GM12878 (cell line): ENCODE data around the gene TSEN34. TPM values are rescaled to one million over a fixed set of nuclear protein-coding genes. Genes with fewer than 3 reads are reported as not detected.
"Not testable (repeated sequence)": the region's sequence is repeated elsewhere in the genome, so short reads cannot be mapped to it uniquely, and the experiment has no call there.

ENCODE experiments used
- ATAC-seq: fragments of 200-7000 bp; cut with Tn5 transposase; 3 replicates; pipeline ENCODE4 v1.9.1; 2020; ENCODE audit warnings: mild to moderate bottlenecking, moderate library complexity
- BruUV-seq: library from RNA; stranded (reverse); fragments of 400-500 nt; replicated peaks from 2 replicates; lab custom pipeline; 2021; lab: Mats Ljungman, UMichigan
- CTCF ChIA-PET: fragments of 300-600 bp; sonication (Branson Sonifier 250); formaldehyde crosslinking; extraction: SDS; loops from one replicate; lab custom pipeline; 2021; ENCODE audit warnings: inconsistent platforms; lab: Yijun Ruan, JAX
- POLR2A ChIA-PET: fragments of 350-600 bp; formaldehyde crosslinking; extraction: SDS; loops from one replicate; lab custom pipeline; 2021; ENCODE audit warnings: inconsistent platforms; lab: Charles Lee
- RAD21 ChIA-PET: fragments of 300-600 bp; sonication (Branson Sonifier 250); formaldehyde crosslinking; loops from one replicate; lab custom pipeline; 2023; ENCODE audit warnings: antibody characterized with exemption; ENCODE audit not compliant: unreplicated experiment; lab: Charles Lee
- SMC1A ChIA-PET: fragments of 300-600 bp; sonication (Branson Sonifier 250); formaldehyde crosslinking; loops from one replicate; lab custom pipeline; 2023; ENCODE audit not compliant: unreplicated experiment, uncharacterized antibody; lab: Charles Lee
- DNase-seq: peaks from one replicate; pipeline ENCODE4 v3.0.0-alpha.2; 2011; ENCODE audit warnings: low read depth, low spot score
- FAIRE-seq: peaks from 3 replicates; lab custom pipeline; 2011; peaks lifted over from hg19 to GRCh38; lab: Jason Lieb, UNC
- H2AFZ ChIP-seq: 2 replicates; pipeline ENCODE4 v1.6.0; 2011; ENCODE audit warnings: low read depth, low read length, control low read depth; ENCODE audit not compliant: control insufficient read depth
- H3K27ac ChIP-seq: 2 replicates; pipeline ENCODE4 v1.5.1; 2011; ENCODE audit warnings: control low read depth; ENCODE audit not compliant: control insufficient read depth, insufficient read depth
- H3K27me3 ChIP-seq, 2 experiments: replicated peaks in 1 of 2; 2 replicates each; pipeline versions ENCODE4 v1.6.0 to v1.6.1; 2011; ENCODE audit warnings: low read length in 1 of 2; ENCODE audit not compliant: control insufficient read depth in 2 of 2, insufficient read depth in 2 of 2
- H3K36me3 ChIP-seq, 2 experiments: 2 replicates each; pipeline ENCODE4 v1.5.1; 2011; ENCODE audit warnings: low read length in 1 of 2; ENCODE audit not compliant: control insufficient read depth in 2 of 2, insufficient read depth in 2 of 2
- H3K4me1 ChIP-seq: 2 replicates; pipeline ENCODE4 v1.6.1; 2011; ENCODE audit warnings: mild to moderate bottlenecking, low read length, moderate library complexity, mixed read lengths; ENCODE audit not compliant: control insufficient read depth, insufficient read depth
- H3K4me2 ChIP-seq: 2 replicates; pipeline ENCODE4 v1.6.0; 2011; ENCODE audit warnings: control low read depth; ENCODE audit not compliant: control insufficient read depth, insufficient read depth
- H3K4me3 ChIP-seq: fragments of 200-600 bp; sonication (generic); 2 replicates; pipeline ENCODE4 v1.5.1; 2016
- H3K79me2 ChIP-seq: 2 replicates; pipeline ENCODE4 v1.6.0; 2011; ENCODE audit warnings: low read length; ENCODE audit not compliant: control insufficient read depth, insufficient read depth
- H3K9ac ChIP-seq: 2 replicates; pipeline ENCODE4 v1.8.0; 2011; ENCODE audit warnings: low read length, control low read depth, mixed read lengths; ENCODE audit not compliant: control insufficient read depth, insufficient read depth
- H3K9me3 ChIP-seq: replicated peaks from 3 replicates; pipeline ENCODE4 v1.5.1; 2011; ENCODE audit warnings: mild to moderate bottlenecking, low read length; ENCODE audit not compliant: control insufficient read depth, insufficient read depth
- H4K20me1 ChIP-seq: 2 replicates; pipeline ENCODE4 v1.6.0; 2011; ENCODE audit not compliant: control insufficient read depth, insufficient read depth
- CTCF ChIP-seq, 3 experiments: IDR thresholded peaks in 2 of 3; conservative IDR thresholded peaks in 1 of 3; 2 replicates each; pipeline ENCODE4 v1.5.1; 2011; ENCODE audit warnings: low read depth in 3 of 3, low read length in 3 of 3, mild to moderate bottlenecking in 3 of 3, control low read depth in 2 of 3, moderate library complexity in 2 of 3, inconsistent platforms in 1 of 3, mixed read lengths in 1 of 3; ENCODE audit not compliant: control insufficient read depth in 2 of 3, insufficient read depth in 1 of 3; ENCODE audit errors: extremely low read depth in 1 of 3
- ESRRA ChIP-seq: IDR thresholded peaks from 2 replicates; pipeline ENCODE4 v1.6.1; 2012; ENCODE audit warnings: mild to moderate bottlenecking, low read length, improper control_type of control experiment
- HCFC1 ChIP-seq: fragments of 150-350 bp; IDR thresholded peaks from 2 replicates; pipeline ENCODE4 v1.6.1; 2014; ENCODE audit warnings: low read length
- IKZF1 ChIP-seq: fragments of 450-650 bp; conservative IDR thresholded peaks from 2 replicates; pipeline ENCODE4 v1.6.1; 2017; ENCODE audit warnings: antibody characterized with exemption, mild to moderate bottlenecking
- MEF2B ChIP-seq: fragments of 450-650 bp; IDR thresholded peaks from 2 replicates; pipeline ENCODE4 v1.6.1; 2018; ENCODE audit warnings: mild to moderate bottlenecking, moderate library complexity; ENCODE audit not compliant: partially characterized antibody, poor library complexity, severe bottlenecking
- NFXL1 ChIP-seq: fragments of 450-650 bp; IDR thresholded peaks from 2 replicates; pipeline ENCODE4 v1.6.1; 2017; ENCODE audit warnings: antibody characterized with exemption, mild to moderate bottlenecking, borderline replicate concordance
- NKRF ChIP-seq: fragments of 450-650 bp; conservative IDR thresholded peaks from 2 replicates; pipeline ENCODE4 v1.6.1; 2017; ENCODE audit warnings: mild to moderate bottlenecking, moderate library complexity
- ZNF217 ChIP-seq: fragments of 450-650 bp; IDR thresholded peaks from 2 replicates; pipeline ENCODE4 v1.6.1; 2017; ENCODE audit warnings: antibody characterized with exemption, mild to moderate bottlenecking
- WGBS: methylation state at CpG from one replicate; pipeline ENCODE4 v1.1.6; 2016; ENCODE audit warnings: low lambda C conversion rate; ENCODE audit not compliant: insufficient replicate concordance, insufficient coverage; ENCODE audit errors: missing lambda C conversion rate; 5-methylcytosine and 5-hydroxymethylcytosine counted together
- in situ Hi-C: fragments of 300-500 bp; cut with MboI; formaldehyde crosslinking; loops from 9 replicates; pipeline ENCODE4 v1.14.3; 2018; ENCODE audit warnings: mixed read lengths
- intact Hi-C: fragments of 100-400 bp; cut with micrococcal nuclease; formaldehyde crosslinking; loops from one replicate; pipeline ENCODE4 v1.14.2; 2022; ENCODE audit not compliant: unreplicated experiment
- polyA plus RNA-seq, 11 experiments: library from polyadenylated mRNA; depleted of rRNA in 4 of 11; unstranded in 6 of 11; stranded (reverse) in 5 of 11; fragments of >200 nt; fragmentation: Nextera tagmentation in 4 of 11; fragmentation: Illumina TruSeq in 1 of 11; extraction: Ambion mirVana in 4 of 11; extraction: Trizol in 1 of 11; gene quantifications; 1 replicate in 1 of 11; 2 replicates in 10 of 11; pipeline versions ENCODE4 v1.2.1 to v1.2.3, GENCODE V29; 2011 to 2016; ENCODE audit warnings: inconsistent platforms in 2 of 11, missing spikeins in 2 of 11, low read depth in 1 of 11
- total RNA-seq, 4 experiments: library from RNA; depleted of rRNA in 3 of 4; stranded (reverse); fragments of >200 nt in 3 of 4; fragmentation: Illumina TruSeq in 1 of 4; extraction: Trizol in 1 of 4; gene quantifications; 2 replicates each; pipeline versions ENCODE4 v1.2.1 to v1.2.3, GENCODE V29; 2013 to 2021

TSEN34 gene
- total and polyA plus RNA-seq, 10 of the 15 experiments (the other 5 are each of a cell fraction or from before 2014, with no cell fraction given) = 1.0 to 35.9 (median 16.8) TPM

- H3K9ac ChIP-seq, intact Hi-C loops, H3K36me3 ChIP-seq, H3K4me2 ChIP-seq, RAD21 ChIA-PET, H3K27me3 ChIP-seq, H3K4me3 ChIP-seq, H4K20me1 ChIP-seq, DNase-seq, BruUV-seq, H2AFZ ChIP-seq, FAIRE-seq, H3K27ac ChIP-seq, H3K9me3 ChIP-seq, in situ Hi-C loops, ATAC-seq, H3K79me2 ChIP-seq, H3K4me1 ChIP-seq: not testable (repeated sequence)
- ChIA-PET POLR2A (interaction anchor here (0.5 kb wide), 1 partner anchor 1499 kb away, joined by 3 read pairs; no protein-coding TSS in a partner anchor), CTCF (interaction anchor here (2.6 kb wide), 1 partner anchor 61 kb away, joined by 9 read pairs; no protein-coding TSS in a partner anchor), SMC1A (interaction anchor here (0.7 kb wide), 1 partner anchor 150 kb away, joined by 4 read pairs; no protein-coding TSS in a partner anchor)
- WGBS = 41% methylated on average over 15 of the region's 23 CpGs
Measured at GRCh38 chr19:54171736-54172431, 19.2 kb upstream of the TSEN34 start.

- FAIRE-seq (no peak), DNase-seq (no peak), ATAC-seq (peak; percentile 40; the same call in 2 of the 3 replicates)
- Histone ChIP-seq H3K27me3 (no peaks in the 10 kb centered on the region), H3K4me2 (no peak within 1 kb of the TSS), H3K9ac (no peak within 1 kb of the TSS), H3K36me3 (no peaks in the 10 kb centered on the region), H4K20me1 (no peaks in the 10 kb centered on the region), H3K4me1 (no peaks in the 10 kb centered on the region), H3K27ac (no peak within 1 kb of the TSS), H3K4me3 (no peak within 1 kb of the TSS), H3K9me3 (no peaks in the 10 kb centered on the region), H2AFZ (no peak within 1 kb of the TSS), H3K79me2 (no peaks in the 10 kb centered on the region)
- SMC1A ChIA-PET = interaction anchor here (1.3 kb wide), 1 partner anchor 218 kb away, joined by 4 read pairs; no protein-coding TSS in a partner anchor
- intact Hi-C loops (no loop called here), in situ Hi-C loops (no loop called here)
- POLR2A ChIA-PET = no interaction called here
- CTCF ChIA-PET = interaction anchor here (1.0 to 1.4 kb wide), 3 partner anchors 17 to 65 kb away, joined by 3 to 5 read pairs (median 4); partner anchors contain the start of genes CNOT3 and MBOAT7
- RAD21 ChIA-PET = no interaction called here
- 14% methylated on average over 11 of the region's 13 CpGs for WGBS
- no TSS peak for BruUV-seq
- TF ChIP-seq NKRF (no peak), ZNF217 (0 out of 2 replicates have a peak, but pooled peaks have one; percentile 42), IKZF1 (0 out of 2 replicates have a peak, but pooled peaks have one; percentile 14), MEF2B (peak; percentile 81), NFXL1 (no peak), CTCF (IDR thresholded peaks at IDR 0.05 in 2 of 3, conservative IDR thresholded peaks at IDR 0.05 in 1 of 3; ENCODE audit: control insufficient read depth in 2 of 3, extremely low read depth in 1 of 3, insufficient read depth in 1 of 3, low read depth in 3 of 3, low read length in 3 of 3) (peak in 2 of 3 experiments; percentile 10 to 20; a peak in 1 of 6 replicates), ESRRA (no peak), HCFC1 (no peak)
Measured at GRCh38 chr19:54172471-54173358, 18.4 kb upstream of the TSEN34 start, which contains the start of gene TMC4. Gene TMC4 (minus strand): TSS chr19:54173160. CDS start chr19:54173117, 43 bp downstream.
